HFF-Myc (cell line): ENCODE results near the gene POLD1.

ENCODE experiments used
- DNase-seq: peaks from one replicate; pipeline ENCODE4 v3.0.0-alpha.2; 2011; ENCODE audit warnings: low read depth; ENCODE audit errors: extremely low read depth
- H3K4me3 ChIP-seq: replicated peaks from 2 replicates; pipeline ENCODE4 v1.5.1; 2011; ENCODE audit warnings: low read depth, mild to moderate bottlenecking, control low read depth, low read length
- TF ChIP-seq, protein P1 (sequence below): IDR thresholded peaks from 2 replicates; pipeline ENCODE4 v1.5.1; 2012; ENCODE audit warnings: mild to moderate bottlenecking, low read depth, low read length, control low read depth; ENCODE audit errors: missing control alignments

POLD1 gene

DNA sequence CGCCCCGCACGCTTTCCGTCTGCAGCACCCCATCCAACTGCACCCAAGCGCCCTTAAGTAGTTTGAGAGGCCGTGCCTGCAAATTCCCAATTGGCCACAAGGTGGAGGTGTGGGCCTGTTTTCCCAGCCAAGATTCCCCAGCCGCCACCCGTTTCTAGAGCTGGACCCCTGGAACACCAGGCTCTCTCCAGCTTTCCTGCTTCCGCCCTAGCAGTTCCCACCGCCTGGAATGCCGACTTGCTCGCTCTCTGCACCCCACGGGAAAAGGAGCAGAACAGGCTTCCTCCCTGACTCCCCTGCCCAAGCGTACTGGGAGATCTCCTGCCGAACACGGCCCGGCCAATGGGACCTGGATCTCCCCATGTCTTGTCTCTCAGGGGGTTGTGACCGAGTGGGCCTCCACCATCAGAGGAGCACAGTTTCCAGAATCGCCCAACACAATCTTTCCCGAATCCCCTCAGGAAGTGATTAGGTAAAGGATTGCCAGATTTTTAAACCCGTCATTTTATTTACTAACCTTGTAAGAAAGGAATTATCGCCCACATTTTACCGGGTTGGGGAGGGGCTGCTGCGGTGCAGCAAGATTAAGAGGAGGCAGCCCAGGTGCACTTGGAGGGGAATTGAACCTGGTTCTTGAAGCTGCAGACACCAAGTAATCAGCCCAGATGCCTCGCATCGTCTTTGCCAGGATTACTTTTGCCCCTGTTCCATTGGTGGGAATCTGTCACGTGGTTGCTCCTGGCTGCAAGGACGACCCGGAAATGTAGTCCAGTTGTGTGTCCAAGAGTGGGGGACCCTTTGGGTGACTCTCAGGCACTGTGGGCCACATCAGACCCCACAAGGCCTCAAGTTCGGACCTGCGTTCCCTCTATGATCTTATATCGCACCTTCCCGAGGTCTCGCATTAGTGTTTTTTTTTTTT lies 15.2 kb upstream of the POLD1 start:
- DNase-seq: peak; percentile 66
- peak overlapping the region; percentile 44 for H3K4me3 ChIP-seq
- TF ChIP-seq, protein P1, sequence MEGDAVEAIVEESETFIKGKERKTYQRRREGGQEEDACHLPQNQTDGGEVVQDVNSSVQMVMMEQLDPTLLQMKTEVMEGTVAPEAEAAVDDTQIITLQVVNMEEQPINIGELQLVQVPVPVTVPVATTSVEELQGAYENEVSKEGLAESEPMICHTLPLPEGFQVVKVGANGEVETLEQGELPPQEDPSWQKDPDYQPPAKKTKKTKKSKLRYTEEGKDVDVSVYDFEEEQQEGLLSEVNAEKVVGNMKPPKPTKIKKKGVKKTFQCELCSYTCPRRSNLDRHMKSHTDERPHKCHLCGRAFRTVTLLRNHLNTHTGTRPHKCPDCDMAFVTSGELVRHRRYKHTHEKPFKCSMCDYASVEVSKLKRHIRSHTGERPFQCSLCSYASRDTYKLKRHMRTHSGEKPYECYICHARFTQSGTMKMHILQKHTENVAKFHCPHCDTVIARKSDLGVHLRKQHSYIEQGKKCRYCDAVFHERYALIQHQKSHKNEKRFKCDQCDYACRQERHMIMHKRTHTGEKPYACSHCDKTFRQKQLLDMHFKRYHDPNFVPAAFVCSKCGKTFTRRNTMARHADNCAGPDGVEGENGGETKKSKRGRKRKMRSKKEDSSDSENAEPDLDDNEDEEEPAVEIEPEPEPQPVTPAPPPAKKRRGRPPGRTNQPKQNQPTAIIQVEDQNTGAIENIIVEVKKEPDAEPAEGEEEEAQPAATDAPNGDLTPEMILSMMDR: peak; percentile 82

DNA sequence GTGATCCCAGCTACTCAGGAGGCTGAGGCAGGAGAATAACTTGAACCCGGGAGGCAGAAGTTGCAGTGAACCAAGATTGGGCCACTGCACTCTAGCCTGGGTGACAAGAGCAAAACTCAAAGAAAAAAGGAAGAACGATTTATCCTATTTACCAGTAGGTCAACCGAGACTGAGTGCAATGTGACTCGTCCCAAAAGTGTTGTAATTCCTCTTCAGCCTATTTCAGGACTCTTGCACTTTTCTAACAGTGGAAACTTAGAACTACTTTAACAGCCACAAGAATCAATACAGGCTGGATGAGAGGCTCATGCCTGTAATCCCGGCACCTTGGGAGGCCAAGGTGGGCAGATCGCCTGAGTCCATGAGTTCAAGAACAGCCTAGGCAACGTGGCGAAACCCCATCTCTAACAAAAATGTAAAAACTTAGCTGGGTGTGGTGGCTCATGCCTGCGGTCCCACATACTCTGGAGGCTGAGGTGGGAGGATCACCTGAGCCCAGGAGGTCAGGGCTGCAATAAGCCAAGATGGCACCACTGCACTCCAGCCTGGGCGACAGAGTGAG lies 12.2 kb upstream of the POLD1 start:
- H3K4me3 ChIP-seq: no peak overlapping the region
- DNase-seq: no peak
- TF ChIP-seq, protein P1: no peak

DNA sequence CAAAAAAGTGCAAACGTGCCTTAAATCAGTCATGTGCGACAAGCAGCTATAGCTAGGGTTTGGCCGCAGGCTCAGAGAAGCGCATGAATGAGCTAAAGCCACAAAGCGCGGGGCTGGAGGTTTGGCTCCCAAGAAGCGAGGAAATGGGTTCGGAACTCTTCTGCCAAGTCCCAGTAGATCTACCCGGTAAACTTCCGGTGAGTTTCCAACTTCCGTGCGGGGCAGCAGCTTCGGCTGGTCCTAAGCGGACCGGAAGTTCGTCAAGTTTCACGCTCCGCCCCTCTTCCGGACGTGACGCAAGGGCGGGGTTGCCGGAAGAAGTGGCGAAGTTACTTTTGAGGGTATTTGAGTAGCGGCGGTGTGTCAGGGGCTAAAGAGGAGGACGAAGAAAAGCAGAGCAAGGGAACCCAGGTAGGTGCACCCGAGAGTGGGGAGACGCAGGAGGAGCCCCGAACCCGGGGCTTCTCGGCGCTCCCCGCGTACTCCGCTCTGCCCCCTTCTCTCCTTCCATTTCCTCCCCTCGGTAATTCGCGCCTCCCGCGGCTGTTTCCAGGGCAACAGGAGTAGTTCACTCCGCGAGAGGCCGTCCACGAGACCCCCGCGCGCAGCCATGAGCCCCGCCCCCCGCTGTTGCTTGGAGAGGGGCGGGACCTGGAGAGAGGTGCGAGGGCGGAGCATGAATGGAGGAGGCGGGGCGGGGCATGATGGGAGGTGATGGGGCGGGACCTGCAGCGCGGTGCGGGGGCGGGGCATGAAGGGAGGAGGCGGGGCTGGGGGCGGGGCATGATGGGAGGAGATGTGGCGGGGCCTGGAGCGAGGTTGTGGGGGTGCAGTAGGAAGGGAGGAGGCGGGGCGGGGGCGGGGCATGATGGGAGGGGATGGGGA lies 7.7 kb upstream of the POLD1 start, which contains the start of gene NR1H2:
Gene NR1H2, plus strand, starts transcription at position 292 of the 885 bp plus-strand sequence. CDS start 1,149 bp downstream, outside the sequence.
- peak within 1 kb of the TSS; percentile 90 for H3K4me3 ChIP-seq
- peak; percentile 93 for DNase-seq

DNA sequence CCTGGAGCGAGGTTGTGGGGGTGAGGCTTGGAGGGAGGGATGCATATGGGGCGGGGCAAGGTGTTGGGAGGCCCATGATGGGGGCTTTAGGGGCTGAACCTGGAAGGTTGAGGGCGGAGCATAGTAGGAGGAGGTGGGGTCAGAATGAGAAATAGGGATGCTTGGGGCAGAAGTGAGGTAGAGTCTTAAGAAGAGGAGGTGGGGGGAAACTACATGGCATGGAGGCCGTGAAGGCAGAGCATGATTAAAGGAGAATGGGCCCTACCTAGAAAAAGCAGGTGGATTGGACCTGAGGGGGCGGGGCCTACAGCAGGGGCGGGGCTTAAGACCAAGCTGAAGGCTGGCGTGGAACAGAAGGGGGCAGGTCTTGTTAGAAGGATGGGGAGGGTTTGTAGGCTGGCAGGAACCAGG lies 7.1 kb upstream of the POLD1 start:
- DNase-seq: no peak
- peak overlapping the region; percentile 11; the same call in 1 of the 2 replicates for H3K4me3 ChIP-seq
- TF ChIP-seq, protein P1: no peak

More for the DNA sequence above, 7.7 kb upstream of the POLD1 start, which contains the start of gene NR1H2:
- TF ChIP-seq, protein P1: no peak

DNA sequence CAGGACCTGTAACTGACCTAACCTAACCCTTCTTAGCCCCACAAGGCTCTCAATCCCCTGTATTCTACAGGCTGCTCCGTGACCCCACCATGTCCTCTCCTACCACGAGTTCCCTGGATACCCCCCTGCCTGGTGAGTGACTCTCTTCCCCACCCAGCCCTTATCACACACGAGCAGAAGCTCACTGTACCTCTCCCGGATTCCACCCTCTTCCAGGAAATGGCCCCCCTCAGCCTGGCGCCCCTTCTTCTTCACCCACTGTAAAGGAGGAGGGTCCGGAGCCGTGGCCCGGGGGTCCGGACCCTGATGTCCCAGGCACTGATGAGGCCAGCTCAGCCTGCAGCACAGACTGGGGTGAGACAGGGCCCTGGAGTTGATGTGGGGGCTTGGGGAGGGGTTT lies 6.6 kb upstream of the POLD1 start:
- TF ChIP-seq, protein P1: no peak
- H3K4me3 ChIP-seq: no peak overlapping the region

DNA sequence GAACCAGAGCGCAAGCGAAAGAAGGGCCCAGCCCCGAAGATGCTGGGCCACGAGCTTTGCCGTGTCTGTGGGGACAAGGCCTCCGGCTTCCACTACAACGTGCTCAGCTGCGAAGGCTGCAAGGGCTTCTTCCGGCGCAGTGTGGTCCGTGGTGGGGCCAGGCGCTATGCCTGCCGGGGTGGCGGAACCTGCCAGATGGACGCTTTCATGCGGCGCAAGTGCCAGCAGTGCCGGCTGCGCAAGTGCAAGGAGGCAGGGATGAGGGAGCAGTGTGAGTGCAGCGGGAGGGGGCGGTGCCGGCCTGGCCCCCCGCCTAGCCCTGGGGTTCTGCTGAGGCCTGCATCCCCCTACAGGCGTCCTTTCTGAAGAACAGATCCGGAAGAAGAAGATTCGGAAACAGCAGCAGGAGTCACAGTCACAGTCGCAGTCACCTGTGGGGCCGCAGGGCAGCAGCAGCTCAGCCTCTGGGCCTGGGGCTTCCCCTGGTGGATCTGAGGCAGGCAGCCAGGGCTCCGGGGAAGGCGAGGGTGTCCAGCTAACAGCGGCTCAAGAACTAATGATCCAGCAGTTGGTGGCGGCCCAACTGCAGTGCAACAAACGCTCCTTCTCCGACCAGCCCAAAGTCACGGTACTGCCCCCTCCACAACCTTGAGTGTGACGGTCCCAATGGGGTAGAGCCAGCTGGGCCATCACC lies 5.8 kb upstream of the POLD1 start:
- DNase-seq: no peak
- H3K4me3 ChIP-seq: no peak overlapping the region
- TF ChIP-seq, protein P1: no peak

More for the DNA sequence above, 6.6 kb upstream of the POLD1 start:
- no peak for DNase-seq
